Type B pancreatic cell (in vitro differentiated cells): ENCODE measurements around the gene ACAA1. TPM values are rescaled to one million over a fixed set of nuclear protein-coding genes. Genes with fewer than 3 reads are reported as not detected.

ENCODE experiments used
- DNase-seq: peaks from one replicate; pipeline ENCODE4 v3.0.0; 2021; ENCODE audit warnings: mixed read lengths; ENCODE audit not compliant: unreplicated experiment; ENCODE audit errors: extremely low spot score
- H3K27ac Mint-ChIP-seq: 2 replicates; pipeline ENCODE4 v1.8.0; 2021; ENCODE audit warnings: mild to moderate bottlenecking, mixed read lengths
- H3K27me3 Mint-ChIP-seq: 2 replicates; pipeline ENCODE4 v1.8.0; 2021; ENCODE audit warnings: mixed read lengths
- H3K36me3 Mint-ChIP-seq: 2 replicates; pipeline ENCODE4 v1.8.0; 2021; ENCODE audit warnings: mixed read lengths
- H3K4me1 Mint-ChIP-seq: one replicate; pipeline ENCODE4 v1.8.0; 2021; ENCODE audit warnings: mixed read lengths; ENCODE audit not compliant: unreplicated experiment
- H3K4me3 Mint-ChIP-seq: 2 replicates; pipeline ENCODE4 v1.8.0; 2021; ENCODE audit warnings: mild to moderate bottlenecking, mixed read lengths
- H3K9me3 Mint-ChIP-seq: 2 replicates; pipeline ENCODE4 v1.8.0; 2021; ENCODE audit warnings: mixed read lengths
- CTCF ChIP-seq: fragments of 200-600 bp; sonication (generic); conservative IDR thresholded peaks from 2 replicates; pipeline ENCODE4 v1.5.0; 2021; ENCODE audit warnings: antibody characterized with exemption, mild to moderate bottlenecking
- total RNA-seq: library from RNA; stranded (reverse); gene quantifications from 2 replicates; pipeline ENCODE4 v1.2.1, GENCODE V29; 2021; ENCODE audit warnings: low replicate concordance

The ACAA1 gene
- total RNA-seq, 1 donor from 2014 or later: 81.2 TPM

GRCh38 chr3:38152609-38153008 is 15.7 kb upstream of the ACAA1 start:
- no peak for TF ChIP-seq CTCF
- Mint-ChIP-seq H3K4me1 (peaks cover 21% of the 10 kb centered on the region), H3K27ac (peak overlapping the region; percentile 99), H3K4me3 (no peak overlapping the region), H3K27me3 (no peaks in the 10 kb centered on the region), H3K36me3 (no peaks in the 10 kb centered on the region), H3K9me3 (peaks cover 8% of the 10 kb centered on the region)
- DNase-seq: no peak

DNA sequence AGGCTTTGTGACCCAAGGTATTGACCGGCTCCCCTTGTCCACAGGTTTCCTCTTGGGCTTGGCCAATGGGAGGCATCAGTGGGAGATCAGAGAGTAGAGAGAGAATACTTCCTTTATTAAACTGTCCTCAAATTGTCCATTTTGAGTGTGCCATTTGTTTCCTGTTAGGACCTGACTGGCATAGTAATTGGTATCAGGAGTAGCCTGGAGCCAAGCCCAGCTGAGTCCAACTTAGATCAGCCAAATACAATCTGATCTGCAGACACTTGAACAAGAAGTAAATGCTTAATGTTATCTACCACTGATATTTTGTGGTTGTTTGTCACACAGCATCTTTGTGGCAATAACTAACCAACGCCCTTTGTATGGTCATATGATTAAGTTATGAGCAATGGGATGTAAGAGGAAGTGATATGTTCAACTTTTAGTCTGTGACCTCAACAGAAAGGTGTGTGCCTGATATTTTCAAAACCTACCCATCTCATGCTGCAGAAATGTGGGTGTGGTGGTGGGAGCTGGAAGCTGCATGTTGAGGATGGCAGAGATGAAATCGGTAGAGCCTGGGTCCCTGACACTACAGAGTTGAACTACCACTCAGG is 14.8 kb upstream of the ACAA1 start:
- H3K36me3 Mint-ChIP-seq: no peaks in the 10 kb centered on the region
- no peaks in the 10 kb centered on the region for H3K27me3 Mint-ChIP-seq
- no peak for DNase-seq
- TF ChIP-seq CTCF: no peak
- H3K4me1 Mint-ChIP-seq: peaks cover 21% of the 10 kb centered on the region
- H3K4me3 Mint-ChIP-seq: peak overlapping the region; percentile 65
- H3K27ac Mint-ChIP-seq: peak overlapping the region; percentile 99
- H3K9me3 Mint-ChIP-seq: peaks cover 8% of the 10 kb centered on the region

- H3K27me3 Mint-ChIP-seq: no peaks in the 10 kb centered on the region
- H3K9me3 Mint-ChIP-seq: peaks cover 12% of the 10 kb centered on the region
- peaks cover 21% of the 10 kb centered on the region for H3K4me1 Mint-ChIP-seq
- DNase-seq: no peak
- H3K36me3 Mint-ChIP-seq: no peaks in the 10 kb centered on the region
- H3K4me3 Mint-ChIP-seq: peak overlapping the region; percentile 65
- TF ChIP-seq CTCF: no peak
- peak overlapping the region; percentile 99 for H3K27ac Mint-ChIP-seq
Observed at GRCh38 chr3:38150780-38151528, 14.0 kb upstream of the ACAA1 start.

GRCh38 chr3:38149708-38150107 is 12.8 kb upstream of the ACAA1 start:
- H3K27me3 Mint-ChIP-seq: no peaks in the 10 kb centered on the region
- no peak for TF ChIP-seq CTCF
- no peak for DNase-seq
- H3K36me3 Mint-ChIP-seq: no peaks in the 10 kb centered on the region
- peaks cover 15% of the 10 kb centered on the region for H3K4me1 Mint-ChIP-seq
- peaks cover 12% of the 10 kb centered on the region for H3K9me3 Mint-ChIP-seq
- H3K27ac Mint-ChIP-seq: peak overlapping the region; percentile 32
- no peak overlapping the region for H3K4me3 Mint-ChIP-seq

GRCh38 chr3:38148311-38148882 is 11.5 kb upstream of the ACAA1 start:
- H3K4me3 Mint-ChIP-seq: no peak overlapping the region

More at GRCh38 chr3:38148311-38148882, 11.5 kb upstream of the ACAA1 start:
- no peak for TF ChIP-seq CTCF
- Mint-ChIP-seq H3K27ac (no peak overlapping the region), H3K36me3 (no peaks in the 10 kb centered on the region), H3K27me3 (no peaks in the 10 kb centered on the region), H3K9me3 (peaks cover 12% of the 10 kb centered on the region), H3K4me1 (peaks cover 8% of the 10 kb centered on the region)
- DNase-seq: no peak
